BJ (cell line): Measurements from ENCODE around the gene RPP25. TPM values are rescaled to one million over a fixed set of nuclear protein-coding genes. Genes with fewer than 3 reads are reported as not detected.
A peak's percentile ranks its signal among the peaks of the same experiment; 100 is the strongest.
"Not testable (repeated sequence)": the region's sequence is repeated elsewhere in the genome, so short reads cannot be mapped to it uniquely, and the experiment has no call there.

ENCODE experiments used
- CTCF ChIA-PET: fragments of 350-600 bp; formaldehyde crosslinking; extraction: SDS; loops from one replicate; lab custom pipeline; 2021; ENCODE audit warnings: antibody characterized with exemption, inconsistent platforms; lab: Yijun Ruan, JAX
- POLR2A ChIA-PET: fragments of 300-600 bp; sonication (Branson Sonifier 250); formaldehyde crosslinking; extraction: SDS; loops from one replicate; lab custom pipeline; 2021; ENCODE audit warnings: antibody characterized with exemption; lab: Charles Lee
- DNase-seq: peaks from one replicate; pipeline ENCODE4 v3.0.0-alpha.2; 2011; ENCODE audit warnings: low read depth
- H3K27me3 ChIP-seq: 2 replicates; pipeline ENCODE4 v1.6.0; 2011; ENCODE audit warnings: low read length; ENCODE audit not compliant: control insufficient read depth, insufficient read depth
- H3K36me3 ChIP-seq: 2 replicates; pipeline ENCODE4 v1.5.1; 2011; ENCODE audit warnings: low read length; ENCODE audit not compliant: control insufficient read depth, insufficient read depth
- H3K4me3 ChIP-seq: 2 replicates; pipeline ENCODE4 v1.5.1; 2011; ENCODE audit warnings: low read depth, mild to moderate bottlenecking, control low read depth, low read length
- polyA plus RNA-seq: library from polyadenylated mRNA; depleted of rRNA; stranded (reverse); fragments of >200 nt; gene quantifications from 2 replicates; pipeline ENCODE4 v1.2.3, GENCODE V29; 2011
- TF ChIP-seq, protein P1 (sequence below): IDR thresholded peaks from 2 replicates; pipeline ENCODE4 v1.5.1; 2011; ENCODE audit warnings: low read depth, mild to moderate bottlenecking, control low read depth, inconsistent platforms, low read length, moderate library complexity; ENCODE audit not compliant: insufficient read depth

Gene RPP25
- polyA plus RNA-seq, 1 experiment, result 1.3 TPM

- CTCF ChIA-PET, result interaction anchor here (0.6 to 8.1 kb wide), 40 partner anchors 9 to 581 kb away, joined by 3 to 205 read pairs (median 4); partner anchors contain the start of genes COX5A, CSK, FAM219B and SCAMP5
- Histone ChIP-seq H3K4me3 (no peak overlapping the region), H3K36me3 (no peaks in the 10 kb centered on the region), H3K27me3 (no peaks in the 10 kb centered on the region)
- TF ChIP-seq, protein P1, sequence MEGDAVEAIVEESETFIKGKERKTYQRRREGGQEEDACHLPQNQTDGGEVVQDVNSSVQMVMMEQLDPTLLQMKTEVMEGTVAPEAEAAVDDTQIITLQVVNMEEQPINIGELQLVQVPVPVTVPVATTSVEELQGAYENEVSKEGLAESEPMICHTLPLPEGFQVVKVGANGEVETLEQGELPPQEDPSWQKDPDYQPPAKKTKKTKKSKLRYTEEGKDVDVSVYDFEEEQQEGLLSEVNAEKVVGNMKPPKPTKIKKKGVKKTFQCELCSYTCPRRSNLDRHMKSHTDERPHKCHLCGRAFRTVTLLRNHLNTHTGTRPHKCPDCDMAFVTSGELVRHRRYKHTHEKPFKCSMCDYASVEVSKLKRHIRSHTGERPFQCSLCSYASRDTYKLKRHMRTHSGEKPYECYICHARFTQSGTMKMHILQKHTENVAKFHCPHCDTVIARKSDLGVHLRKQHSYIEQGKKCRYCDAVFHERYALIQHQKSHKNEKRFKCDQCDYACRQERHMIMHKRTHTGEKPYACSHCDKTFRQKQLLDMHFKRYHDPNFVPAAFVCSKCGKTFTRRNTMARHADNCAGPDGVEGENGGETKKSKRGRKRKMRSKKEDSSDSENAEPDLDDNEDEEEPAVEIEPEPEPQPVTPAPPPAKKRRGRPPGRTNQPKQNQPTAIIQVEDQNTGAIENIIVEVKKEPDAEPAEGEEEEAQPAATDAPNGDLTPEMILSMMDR, result peak; percentile 99
- POLR2A ChIA-PET, result interaction anchor here (0.7 kb wide), 1 partner anchor 91 kb away, joined by 3 read pairs; no protein-coding TSS in a partner anchor
- no peak for DNase-seq
Measured at GRCh38 chr15:74950078-74950908, 6.3 kb downstream of the RPP25 start.

- TF ChIP-seq, protein P1, result no peak
- POLR2A ChIA-PET, result interaction anchor here (0.5 kb wide), 1 partner anchor 124 kb away, joined by 4 read pairs; no protein-coding TSS in a partner anchor
Measured at GRCh38 chr15:74937590-74938371, 18.8 kb downstream of the RPP25 start, which contains the start of gene COX5A. Gene COX5A, minus strand, starts transcription at chr15:74938073. Its CDS starts 59 bp downstream, at chr15:74938014.

DNA sequence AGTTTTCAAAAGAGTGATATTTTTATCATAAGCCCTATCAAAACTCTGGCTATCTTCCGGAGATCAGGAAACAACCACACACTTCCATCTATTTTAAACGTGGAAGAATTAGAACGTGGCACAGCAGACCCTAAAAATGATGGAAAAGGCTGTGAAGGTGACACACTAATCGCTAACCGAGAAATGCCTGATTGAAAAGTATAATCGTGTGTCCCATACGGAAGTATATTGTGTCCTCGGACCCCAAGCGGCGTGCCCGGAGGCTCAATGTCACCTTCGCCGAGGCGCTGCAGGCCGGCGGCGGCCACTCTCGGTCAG lies 19.3 kb downstream of the RPP25 start:
- CTCF ChIA-PET, result interaction anchor here (1.2 kb wide), 1 partner anchor 168 kb away, joined by 5 read pairs; no protein-coding TSS in a partner anchor
- POLR2A ChIA-PET, result no interaction called here

More at GRCh38 chr15:74937590-74938371, 18.8 kb downstream of the RPP25 start, which contains the start of gene COX5A:
- peak; percentile 87 for DNase-seq
- H3K4me3 ChIP-seq, result peak within 1 kb of the TSS; percentile 99
- CTCF ChIA-PET, result interaction anchor here (1.0 to 5.1 kb wide), 4 partner anchors 12 to 169 kb away, joined by 4 to 37 read pairs (median 6); partner anchors contain the start of gene RPP25
- no peaks in the 10 kb centered on the region for H3K27me3 ChIP-seq
- H3K36me3 ChIP-seq, result no peaks in the 10 kb centered on the region

GRCh38 chr15:74935193-74935592 lies 21.4 kb downstream of the RPP25 start:
- not testable (repeated sequence) for H3K4me3 ChIP-seq, H3K36me3 ChIP-seq, DNase-seq, H3K27me3 ChIP-seq
- CTCF ChIA-PET, result interaction anchor here (1.9 to 2.3 kb wide), 2 partner anchors 15 to 33 kb away, joined by 7 to 8 read pairs; no protein-coding TSS in a partner anchor
- POLR2A ChIA-PET, result interaction anchor here (0.6 kb wide), 1 partner anchor 553 kb away, joined by 10 read pairs; no protein-coding TSS in a partner anchor

More for the DNA sequence above, 19.3 kb downstream of the RPP25 start:
- Histone ChIP-seq H3K36me3 (no peaks in the 10 kb centered on the region), H3K4me3 (peak overlapping the region; percentile 99), H3K27me3 (no peaks in the 10 kb centered on the region)
- TF ChIP-seq, protein P1, result no peak
- no peak for DNase-seq

DNA sequence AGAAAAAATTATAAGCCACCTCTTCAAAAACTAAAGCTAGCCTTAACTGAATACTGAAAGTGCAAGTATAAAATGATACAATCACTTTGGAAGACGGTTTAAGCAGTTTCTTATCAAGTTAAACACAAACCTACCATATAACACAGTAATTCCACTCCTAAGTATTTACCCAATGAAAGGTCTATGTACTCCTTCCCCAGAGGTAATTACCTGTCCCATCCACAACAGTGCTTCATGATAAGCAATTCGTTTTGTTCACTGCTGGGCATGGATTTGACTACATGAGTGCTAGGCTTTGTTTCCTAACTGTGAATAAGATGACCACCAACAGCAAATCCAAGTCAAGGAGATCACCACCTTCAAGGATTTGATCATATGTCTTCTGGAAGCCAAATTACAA lies 23.0 kb downstream of the RPP25 start:
- no peaks in the 10 kb centered on the region for H3K27me3 ChIP-seq
- ChIA-PET POLR2A (no interaction called here), CTCF (interaction anchor here (0.7 to 2.3 kb wide), 3 partner anchors 16 to 32 kb away, joined by 5 to 8 read pairs (median 7); no protein-coding TSS in a partner anchor)
- H3K36me3 ChIP-seq, result peaks cover 3% of the 10 kb centered on the region; the same call in 1 of the 2 replicates
- TF ChIP-seq, protein P1, result no peak
- H3K4me3 ChIP-seq, result no peak overlapping the region
- DNase-seq, result no peak
